NCI-H2107 treated with DMSO at 0.1 percent for 48 hours (cell line): Measurements from ENCODE around the gene MBD6.

ENCODE experiments used
- DNase-seq: peaks from one replicate; lab custom pipeline; 2025; ENCODE audit not compliant: unreplicated experiment; lab: John Stamatoyannopoulos, UW

The MBD6 gene

GRCh38 chr12:57575771-57576612 lies 53.4 kb downstream of the MBD6 start:
- no peak for DNase-seq

- DNase-seq: no peak
Measured at GRCh38 chr12:57576613-57577160, 54.1 kb downstream of the MBD6 start.

GRCh38 chr12:57577981-57578758 lies 55.5 kb downstream of the MBD6 start:
- no peak for DNase-seq

- no peak for DNase-seq
Measured at GRCh38 chr12:57579011-57579410, 56.4 kb downstream of the MBD6 start.
